ENCODE results near the gene LGALS14. TPM values are rescaled to one million over a fixed set of nuclear protein-coding genes. Genes with fewer than 3 reads are reported as not detected.
"Not testable (repeated sequence)": the region's sequence is repeated elsewhere in the genome, so short reads cannot be mapped to it uniquely, and the experiment has no call there.

LGALS14 gene
- total RNA-seq, 4 donors from 2014 or later = not detected

DNA sequence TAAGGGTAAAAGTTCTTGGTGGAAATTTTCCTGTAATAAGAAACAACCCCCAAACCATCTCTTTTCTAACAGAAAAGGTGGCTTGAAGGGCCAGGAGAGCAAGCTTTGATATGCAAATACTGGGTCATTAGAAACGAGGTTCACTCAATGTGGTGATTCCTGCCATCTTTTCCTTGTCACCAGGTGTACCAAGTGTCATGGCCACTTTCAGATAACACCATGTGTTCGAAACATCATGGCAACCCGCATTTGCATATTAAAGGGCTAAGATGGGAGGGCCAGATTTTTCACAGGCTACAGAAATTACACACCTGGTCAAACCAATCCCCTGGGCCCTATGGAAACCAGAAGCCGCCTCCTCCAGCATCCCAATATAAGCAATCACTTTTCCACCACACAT, 33.3 kb upstream of the LGALS14 start:
- no peak overlapping the region for H3K4me3 ChIP-seq (replicated peaks in 1 of 3)
- TF ChIP-seq, protein P1, sequence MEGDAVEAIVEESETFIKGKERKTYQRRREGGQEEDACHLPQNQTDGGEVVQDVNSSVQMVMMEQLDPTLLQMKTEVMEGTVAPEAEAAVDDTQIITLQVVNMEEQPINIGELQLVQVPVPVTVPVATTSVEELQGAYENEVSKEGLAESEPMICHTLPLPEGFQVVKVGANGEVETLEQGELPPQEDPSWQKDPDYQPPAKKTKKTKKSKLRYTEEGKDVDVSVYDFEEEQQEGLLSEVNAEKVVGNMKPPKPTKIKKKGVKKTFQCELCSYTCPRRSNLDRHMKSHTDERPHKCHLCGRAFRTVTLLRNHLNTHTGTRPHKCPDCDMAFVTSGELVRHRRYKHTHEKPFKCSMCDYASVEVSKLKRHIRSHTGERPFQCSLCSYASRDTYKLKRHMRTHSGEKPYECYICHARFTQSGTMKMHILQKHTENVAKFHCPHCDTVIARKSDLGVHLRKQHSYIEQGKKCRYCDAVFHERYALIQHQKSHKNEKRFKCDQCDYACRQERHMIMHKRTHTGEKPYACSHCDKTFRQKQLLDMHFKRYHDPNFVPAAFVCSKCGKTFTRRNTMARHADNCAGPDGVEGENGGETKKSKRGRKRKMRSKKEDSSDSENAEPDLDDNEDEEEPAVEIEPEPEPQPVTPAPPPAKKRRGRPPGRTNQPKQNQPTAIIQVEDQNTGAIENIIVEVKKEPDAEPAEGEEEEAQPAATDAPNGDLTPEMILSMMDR (IDR thresholded peaks at IDR 0.05) = no peak
- TF ChIP-seq POLR2A (IDR thresholded peaks at IDR 0.05) = no peak
- H3K36me3 ChIP-seq = no peaks in the 10 kb centered on the region
- intact Hi-C loops (cut with DNase I) = loop anchor here (5.0 kb wide), 1 partner anchor 119 kb away; no protein-coding TSS in a partner anchor
- no peak for DNase-seq
- no peaks in the 10 kb centered on the region for H3K9me3 ChIP-seq
- 37 to 45% methylated on average over 4 of the region's 4 CpGs for WGBS, 2 donors
- H3K4me1 ChIP-seq = no peaks in the 10 kb centered on the region
- H3K27me3 ChIP-seq = no peaks in the 10 kb centered on the region
- no peak overlapping the region for H3K27ac ChIP-seq

DNA sequence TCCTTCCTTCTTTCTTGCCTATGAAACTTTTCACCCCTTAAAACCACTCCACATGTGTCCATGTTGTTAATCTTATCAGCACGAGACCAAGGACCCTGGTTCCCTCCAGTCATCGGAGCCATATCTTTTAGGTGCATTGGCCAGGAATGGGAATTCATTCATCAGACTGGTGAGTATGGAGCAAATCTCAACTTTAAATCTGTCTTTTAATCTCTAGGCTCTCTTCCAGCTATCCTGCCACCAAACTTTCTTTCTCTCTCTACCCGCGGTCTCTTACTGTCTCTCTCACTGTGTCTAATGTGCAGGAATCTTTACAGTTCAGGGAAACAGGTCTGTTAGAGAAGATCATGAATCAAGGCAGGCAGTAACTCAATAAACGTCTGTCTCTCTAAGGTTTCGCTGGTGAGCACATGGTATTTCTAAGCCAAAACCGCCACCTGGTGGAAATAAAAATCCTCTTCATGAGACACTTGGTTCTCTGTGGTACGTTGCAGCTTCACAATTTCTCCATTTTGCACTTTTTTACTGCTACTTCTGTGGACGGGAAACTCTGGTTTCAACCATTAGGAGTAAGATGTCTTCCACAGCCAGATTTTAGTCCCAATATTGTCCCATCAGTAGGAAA, 32.4 kb upstream of the LGALS14 start:
- Histone ChIP-seq H3K27ac (no peak overlapping the region), H3K36me3 (no peaks in the 10 kb centered on the region), H3K27me3 (no peaks in the 10 kb centered on the region), H3K4me3 (replicated peaks in 1 of 3) (no peak overlapping the region), H3K9me3 (no peaks in the 10 kb centered on the region), H3K4me1 (no peaks in the 10 kb centered on the region)
- intact Hi-C loops (cut with DNase I) = loop anchor here (5.0 kb wide), 1 partner anchor 120 kb away; no protein-coding TSS in a partner anchor
- 17% methylated on average over 9 of the region's 9 CpGs for WGBS, 2 donors
- TF ChIP-seq, protein P1 (IDR thresholded peaks at IDR 0.05) = peak in 5 of 6 experiments; percentile 22 to 81 (median 62)
- no peak for TF ChIP-seq POLR2A (IDR thresholded peaks at IDR 0.05)
- peak; percentile 35 to 42 for DNase-seq

DNA sequence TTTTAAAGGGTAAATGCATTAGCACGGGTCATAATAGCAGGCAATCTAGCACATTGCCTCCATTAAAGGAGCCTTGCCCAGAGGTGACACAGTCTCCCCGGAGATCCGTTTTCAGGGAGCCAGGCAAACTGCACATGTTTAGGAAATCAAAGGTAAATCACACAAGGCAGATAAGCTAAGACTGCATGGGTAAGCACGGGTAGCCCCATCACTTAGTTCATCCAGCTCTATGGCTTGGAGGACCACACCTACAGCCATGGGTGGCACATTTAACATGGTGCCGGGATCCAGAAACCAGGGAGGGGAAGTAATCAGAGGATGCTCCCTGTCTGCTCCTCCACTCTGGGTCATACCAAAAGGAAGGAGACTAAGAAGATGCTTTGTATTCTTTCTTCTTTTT, 31.8 kb upstream of the LGALS14 start:
- Histone ChIP-seq H3K4me3 (replicated peaks in 1 of 3) (no peak overlapping the region), H3K36me3 (no peaks in the 10 kb centered on the region), H3K4me1 (no peaks in the 10 kb centered on the region), H3K27ac (no peak overlapping the region), H3K27me3 (no peaks in the 10 kb centered on the region), H3K9me3 (no peaks in the 10 kb centered on the region)
- no peak for DNase-seq
- 65 to 75% methylated on average over 5 of the region's 5 CpGs for WGBS, 2 donors
- TF ChIP-seq, protein P1 (IDR thresholded peaks at IDR 0.05) = no peak
- TF ChIP-seq POLR2A (IDR thresholded peaks at IDR 0.05) = no peak
- intact Hi-C loops (cut with DNase I) = loop anchor here (5.0 kb wide), 1 partner anchor 120 kb away; no protein-coding TSS in a partner anchor

DNA sequence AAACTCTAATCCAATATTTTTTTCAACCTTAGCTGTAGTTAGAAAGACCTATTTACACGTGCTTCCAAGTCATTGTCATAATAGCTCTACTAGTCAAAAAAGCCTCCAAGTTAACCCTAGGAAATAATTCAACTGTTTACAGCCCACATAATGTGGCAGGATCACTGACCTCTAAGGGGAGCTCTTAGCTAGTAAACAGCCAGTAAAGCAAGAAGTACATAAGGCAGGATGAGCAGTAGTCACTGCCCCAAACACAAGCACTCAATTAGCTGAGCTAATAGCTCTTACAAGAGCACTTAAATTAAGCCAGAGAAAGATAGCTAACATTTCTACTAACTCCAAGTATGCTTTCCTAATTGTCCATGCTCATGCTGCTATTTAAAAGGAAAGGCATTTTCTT, 30.4 kb upstream of the LGALS14 start:
- not testable (repeated sequence) for H3K27me3 ChIP-seq; DNase-seq; H3K4me1 ChIP-seq; H3K27ac ChIP-seq; H3K4me3 ChIP-seq (replicated peaks in 1 of 3); H3K9me3 ChIP-seq; H3K36me3 ChIP-seq
- 19 to 27% methylated on average over 1 of the region's 1 CpG for WGBS, 2 donors
- intact Hi-C loops (cut with DNase I) = loop anchor here (5.0 kb wide), 1 partner anchor 122 kb away; no protein-coding TSS in a partner anchor

DNA sequence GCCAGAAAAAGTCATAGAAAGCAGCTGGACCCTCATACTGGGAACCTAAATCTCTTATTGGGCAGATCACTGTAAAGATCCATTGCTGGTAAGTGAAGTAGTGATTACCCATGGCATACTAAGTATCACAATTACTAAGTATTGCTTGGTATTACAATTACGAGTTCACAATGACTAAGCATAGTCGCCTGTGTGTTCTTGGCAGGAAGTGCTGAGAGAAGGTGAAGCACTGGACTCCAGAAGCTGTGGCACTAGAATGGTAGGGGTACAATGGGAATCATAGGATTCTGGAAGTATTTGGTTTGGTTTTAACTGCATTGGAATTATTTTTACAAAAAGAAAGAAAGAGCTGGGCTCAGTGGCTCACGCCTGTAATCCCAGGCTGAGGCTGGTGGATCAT, 28.3 kb upstream of the LGALS14 start:
- no peaks in the 10 kb centered on the region for H3K36me3 ChIP-seq
- no peak overlapping the region for H3K4me3 ChIP-seq (replicated peaks in 1 of 3)
- H3K4me1 ChIP-seq = peaks cover 0 to 10% of the 10 kb centered on the region in 2 donors
- 64 to 76% methylated on average over 3 of the region's 3 CpGs for WGBS, 2 donors
- no peak for TF ChIP-seq POLR2A (IDR thresholded peaks at IDR 0.05)
- TF ChIP-seq, protein P1 (IDR thresholded peaks at IDR 0.05) = no peak
- no peak for DNase-seq
- H3K9me3 ChIP-seq = no peaks in the 10 kb centered on the region
- no peaks in the 10 kb centered on the region for H3K27me3 ChIP-seq
- no peak overlapping the region for H3K27ac ChIP-seq
- intact Hi-C loops (cut with DNase I) = no loop called here
